HL-60 (cell line): ENCODE results near the gene EIF2AK3.

ENCODE experiments used
- POLR2AphosphoS5 ChIP-seq: IDR thresholded peaks from 2 replicates; pipeline ENCODE4 v1.6.1; 2012; ENCODE audit warnings: low read depth
- TF ChIP-seq, protein P1 (sequence below): IDR thresholded peaks from one replicate; pipeline ENCODE4 v1.5.1; 2011; ENCODE audit warnings: low read length, control low read depth, inconsistent platforms; ENCODE audit not compliant: insufficient read depth
- TF ChIP-seq, protein P2 (sequence below): IDR thresholded peaks from 2 replicates; pipeline ENCODE4 v1.6.1; 2012; ENCODE audit warnings: low read depth; ENCODE audit not compliant: insufficient replicate concordance

GRCh38 chr2:88568179-88568578, 59.1 kb downstream of the EIF2AK3 start:
- TF ChIP-seq, protein P1, sequence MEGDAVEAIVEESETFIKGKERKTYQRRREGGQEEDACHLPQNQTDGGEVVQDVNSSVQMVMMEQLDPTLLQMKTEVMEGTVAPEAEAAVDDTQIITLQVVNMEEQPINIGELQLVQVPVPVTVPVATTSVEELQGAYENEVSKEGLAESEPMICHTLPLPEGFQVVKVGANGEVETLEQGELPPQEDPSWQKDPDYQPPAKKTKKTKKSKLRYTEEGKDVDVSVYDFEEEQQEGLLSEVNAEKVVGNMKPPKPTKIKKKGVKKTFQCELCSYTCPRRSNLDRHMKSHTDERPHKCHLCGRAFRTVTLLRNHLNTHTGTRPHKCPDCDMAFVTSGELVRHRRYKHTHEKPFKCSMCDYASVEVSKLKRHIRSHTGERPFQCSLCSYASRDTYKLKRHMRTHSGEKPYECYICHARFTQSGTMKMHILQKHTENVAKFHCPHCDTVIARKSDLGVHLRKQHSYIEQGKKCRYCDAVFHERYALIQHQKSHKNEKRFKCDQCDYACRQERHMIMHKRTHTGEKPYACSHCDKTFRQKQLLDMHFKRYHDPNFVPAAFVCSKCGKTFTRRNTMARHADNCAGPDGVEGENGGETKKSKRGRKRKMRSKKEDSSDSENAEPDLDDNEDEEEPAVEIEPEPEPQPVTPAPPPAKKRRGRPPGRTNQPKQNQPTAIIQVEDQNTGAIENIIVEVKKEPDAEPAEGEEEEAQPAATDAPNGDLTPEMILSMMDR: no peak
- TF ChIP-seq POLR2AphosphoS5: no peak
- TF ChIP-seq, protein P2, sequence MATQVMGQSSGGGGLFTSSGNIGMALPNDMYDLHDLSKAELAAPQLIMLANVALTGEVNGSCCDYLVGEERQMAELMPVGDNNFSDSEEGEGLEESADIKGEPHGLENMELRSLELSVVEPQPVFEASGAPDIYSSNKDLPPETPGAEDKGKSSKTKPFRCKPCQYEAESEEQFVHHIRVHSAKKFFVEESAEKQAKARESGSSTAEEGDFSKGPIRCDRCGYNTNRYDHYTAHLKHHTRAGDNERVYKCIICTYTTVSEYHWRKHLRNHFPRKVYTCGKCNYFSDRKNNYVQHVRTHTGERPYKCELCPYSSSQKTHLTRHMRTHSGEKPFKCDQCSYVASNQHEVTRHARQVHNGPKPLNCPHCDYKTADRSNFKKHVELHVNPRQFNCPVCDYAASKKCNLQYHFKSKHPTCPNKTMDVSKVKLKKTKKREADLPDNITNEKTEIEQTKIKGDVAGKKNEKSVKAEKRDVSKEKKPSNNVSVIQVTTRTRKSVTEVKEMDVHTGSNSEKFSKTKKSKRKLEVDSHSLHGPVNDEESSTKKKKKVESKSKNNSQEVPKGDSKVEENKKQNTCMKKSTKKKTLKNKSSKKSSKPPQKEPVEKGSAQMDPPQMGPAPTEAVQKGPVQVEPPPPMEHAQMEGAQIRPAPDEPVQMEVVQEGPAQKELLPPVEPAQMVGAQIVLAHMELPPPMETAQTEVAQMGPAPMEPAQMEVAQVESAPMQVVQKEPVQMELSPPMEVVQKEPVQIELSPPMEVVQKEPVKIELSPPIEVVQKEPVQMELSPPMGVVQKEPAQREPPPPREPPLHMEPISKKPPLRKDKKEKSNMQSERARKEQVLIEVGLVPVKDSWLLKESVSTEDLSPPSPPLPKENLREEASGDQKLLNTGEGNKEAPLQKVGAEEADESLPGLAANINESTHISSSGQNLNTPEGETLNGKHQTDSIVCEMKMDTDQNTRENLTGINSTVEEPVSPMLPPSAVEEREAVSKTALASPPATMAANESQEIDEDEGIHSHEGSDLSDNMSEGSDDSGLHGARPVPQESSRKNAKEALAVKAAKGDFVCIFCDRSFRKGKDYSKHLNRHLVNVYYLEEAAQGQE: no peak
